GM21786 (cell line): ENCODE results near the gene ATP5PO.

Experiments
- ATAC-seq: cut with Tn5 transposase; IDR thresholded peaks from one replicate; pipeline ENCODE4 v1.9.1; 2021; ENCODE audit not compliant: unreplicated experiment

The ATP5PO gene

GRCh38 chr21:33915368-33916199, at the start of gene ATP5PO:
Gene ATP5PO, minus strand, starts transcription at chr21:33915804. Its CDS starts 41 bp downstream, at chr21:33915763.
- ATAC-seq: peak; percentile 99

- ATAC-seq: no peak
Observed at GRCh38 chr21:33964706-33965325, 49.2 kb upstream of the ATP5PO start.

DNA sequence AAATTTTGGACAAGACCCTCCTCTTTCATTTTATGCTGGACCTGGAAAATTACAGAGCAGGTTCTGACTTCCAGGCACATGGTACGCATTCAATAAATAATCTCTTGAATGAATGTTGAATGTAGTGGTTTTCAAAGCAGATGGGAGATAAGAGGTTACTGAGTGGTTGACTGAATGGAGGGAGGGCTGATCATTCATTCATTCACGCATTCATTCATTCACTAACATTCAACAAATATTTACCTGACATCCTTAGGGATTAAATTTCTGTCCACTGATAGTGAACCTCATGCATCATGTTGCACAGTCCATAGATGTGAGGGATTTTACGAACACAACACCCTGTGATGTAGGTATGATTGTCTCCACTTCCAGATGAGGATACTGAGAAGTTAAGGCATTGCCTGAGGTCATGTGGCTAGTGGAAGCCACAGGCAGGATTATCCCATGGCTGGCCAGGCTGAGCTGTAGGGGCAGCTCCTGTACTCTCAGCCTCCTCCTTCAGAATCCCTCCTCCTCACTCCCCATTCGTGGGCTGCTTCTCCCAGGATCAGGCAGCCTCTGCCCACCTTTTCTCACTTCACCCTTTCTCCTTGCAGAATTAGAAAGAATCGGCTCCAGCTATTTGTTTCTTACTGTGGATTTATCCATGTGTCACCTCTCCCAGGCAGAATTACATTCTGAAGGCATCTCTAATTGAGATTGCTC, 48.4 kb upstream of the ATP5PO start:
- ATAC-seq: no peak

DNA sequence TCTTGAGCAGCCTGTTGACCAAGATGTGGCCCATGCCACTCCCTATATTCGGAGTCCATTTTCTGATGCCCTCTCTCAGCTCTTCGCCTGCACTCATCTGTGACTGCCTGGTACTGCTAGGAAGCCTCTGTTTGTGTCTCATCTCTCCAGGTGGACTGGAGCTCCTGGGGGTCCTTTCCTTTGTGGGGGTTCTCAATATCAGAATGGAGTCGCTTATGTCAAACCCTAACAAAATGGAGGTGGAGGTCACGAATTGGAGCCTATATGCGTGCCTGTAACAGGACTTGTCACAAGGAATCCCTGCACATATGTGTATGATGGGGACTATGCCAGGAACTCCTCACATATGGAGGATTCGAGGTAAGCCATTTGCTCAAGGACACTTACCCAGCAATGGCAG, 46.7 kb upstream of the ATP5PO start:
- ATAC-seq: no peak

GRCh38 chr21:33961061-33961460, 45.5 kb upstream of the ATP5PO start:
- ATAC-seq: no peak

GRCh38 chr21:33959680-33960079, 44.1 kb upstream of the ATP5PO start:
- no peak for ATAC-seq

- no peak for ATAC-seq
Observed at GRCh38 chr21:33954395-33954794, 38.8 kb upstream of the ATP5PO start.

GRCh38 chr21:33951276-33952178, 35.9 kb upstream of the ATP5PO start:
- no peak for ATAC-seq

DNA sequence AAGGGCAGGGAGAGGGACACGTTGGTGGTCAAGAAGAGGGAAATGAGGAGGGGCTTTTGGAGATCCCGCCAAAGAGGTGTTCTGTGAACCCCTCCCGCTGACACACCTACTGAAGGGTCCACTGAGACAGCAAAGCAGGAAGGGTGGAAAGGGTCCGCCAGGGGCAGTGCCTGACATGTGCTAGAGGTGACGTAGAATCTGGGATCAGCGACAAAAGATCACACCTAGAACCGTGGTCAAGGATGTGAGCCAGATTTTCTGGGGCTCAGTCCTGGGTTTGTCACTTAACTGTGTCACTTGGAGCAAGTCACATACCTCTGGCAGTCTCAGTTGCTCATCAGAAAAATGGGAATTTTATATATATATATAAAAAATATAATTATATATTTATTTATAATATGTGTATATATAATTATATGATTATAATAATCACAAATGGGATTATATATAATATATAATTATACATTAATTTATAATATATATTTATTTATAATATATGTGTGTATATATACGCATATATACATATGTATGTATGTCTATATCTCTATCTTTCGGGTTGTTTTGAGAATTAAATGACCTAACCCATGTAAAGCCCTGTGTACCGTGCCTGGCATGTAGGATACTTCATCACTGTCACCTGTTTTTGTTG, 35.0 kb upstream of the ATP5PO start:
- no peak for ATAC-seq

GRCh38 chr21:33949516-33950430, 34.2 kb upstream of the ATP5PO start:
- no peak for ATAC-seq

DNA sequence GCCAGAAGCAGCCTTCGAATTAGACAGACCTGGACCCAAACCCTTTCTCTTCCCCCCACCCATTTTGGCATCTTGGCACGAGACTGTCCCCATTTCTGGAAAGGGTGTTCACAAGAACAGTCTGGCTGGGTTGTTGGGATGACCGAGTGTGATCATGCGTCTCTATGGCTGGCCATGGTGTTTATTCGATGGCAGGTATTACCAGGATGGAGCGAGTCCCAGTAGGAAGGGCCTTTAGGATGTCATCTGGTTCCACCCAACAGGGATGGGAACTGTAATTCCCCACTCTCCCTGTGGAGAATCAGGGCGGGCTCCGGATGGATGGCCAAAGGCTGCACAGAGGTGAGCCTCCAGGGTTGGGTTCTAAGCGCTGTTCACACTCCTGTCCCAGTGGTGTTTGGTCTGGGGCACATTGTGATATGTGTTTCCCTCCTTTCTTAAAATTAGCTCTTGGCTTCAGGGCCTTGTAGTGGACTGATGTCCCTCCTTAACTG, 33.4 kb upstream of the ATP5PO start:
- ATAC-seq: no peak

- peak; percentile 41 for ATAC-seq
Observed at GRCh38 chr21:33948096-33948950, 32.7 kb upstream of the ATP5PO start.

GRCh38 chr21:33947451-33948095, 32.0 kb upstream of the ATP5PO start:
- peak; percentile 59 for ATAC-seq

DNA sequence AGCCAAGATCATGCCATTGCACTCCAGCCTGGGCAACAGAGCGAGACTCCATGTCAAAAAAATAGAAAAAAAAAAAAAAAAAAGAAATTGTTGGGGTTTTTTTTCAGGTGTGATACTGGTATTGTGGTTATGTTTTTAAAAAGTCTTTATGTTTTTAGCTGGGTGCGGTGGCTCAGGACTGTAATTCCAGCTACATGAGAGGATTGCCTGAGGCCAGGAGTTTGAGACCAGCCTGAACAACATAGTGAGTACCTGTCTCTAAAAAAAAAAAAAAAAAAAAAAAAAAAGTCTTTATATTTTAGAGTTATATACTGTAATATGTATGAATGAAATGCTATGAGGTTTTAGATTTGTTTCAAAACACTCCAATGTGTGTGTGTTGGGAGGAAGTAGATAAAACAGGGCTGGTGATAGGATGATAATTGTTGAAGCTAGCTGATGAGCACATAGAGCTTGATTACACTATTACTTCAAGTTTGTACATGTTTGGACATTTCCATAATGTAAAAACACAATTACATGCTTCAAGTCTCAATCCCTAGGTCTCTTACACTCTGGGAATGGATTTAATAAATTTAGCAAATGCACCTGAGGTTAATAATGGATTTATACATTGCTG, 30.2 kb upstream of the ATP5PO start:
- ATAC-seq: no peak

DNA sequence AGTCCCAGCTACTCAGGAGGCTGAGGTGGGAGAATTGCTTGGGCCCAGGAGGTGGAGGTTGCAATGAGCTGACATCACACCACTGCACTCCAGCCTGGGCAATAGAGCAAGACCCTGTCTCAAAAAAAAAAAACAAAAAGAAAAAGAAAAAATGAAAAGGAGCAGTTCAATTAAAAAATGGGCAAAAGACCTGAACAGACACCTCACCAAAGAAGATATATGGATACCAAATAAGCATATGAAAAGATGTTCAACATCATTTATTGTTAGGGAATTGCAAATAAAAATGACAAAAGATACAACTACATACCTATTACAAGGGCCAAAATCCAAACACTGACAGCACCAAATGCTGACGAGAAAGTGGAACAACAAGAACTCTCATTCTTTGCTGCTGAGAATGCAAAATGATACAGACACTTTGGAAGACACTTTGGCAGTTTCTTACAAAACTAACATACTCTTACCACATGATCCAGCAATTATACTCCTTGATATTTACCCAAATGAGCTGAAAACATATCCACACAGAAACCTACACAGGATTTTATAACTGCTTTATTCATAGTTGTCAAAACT, 28.7 kb upstream of the ATP5PO start:
- ATAC-seq: no peak

- ATAC-seq: no peak
Observed at GRCh38 chr21:33943293-33943692, 27.7 kb upstream of the ATP5PO start.

- no peak for ATAC-seq
Observed at GRCh38 chr21:33942426-33942825, 26.8 kb upstream of the ATP5PO start.
